DOHH2 (cell line): ENCODE data around the gene GOLGA8A.
"Not testable (repeated sequence)": the region's sequence is repeated elsewhere in the genome, so short reads cannot be mapped to it uniquely, and the experiment has no call there.

ENCODE experiments used
- H3F3A ChIP-seq: fragments of 200-600 bp; sonication (generic), shearing (Covaris generic); 2 replicates; pipeline ENCODE4 v1.6.0; 2016; ENCODE audit warnings: antibody characterized with exemption, mild to moderate bottlenecking; ENCODE audit not compliant: control insufficient read depth, insufficient read depth
- H3K27ac ChIP-seq: fragments of 200-600 bp; sonication (generic); 2 replicates; pipeline ENCODE4 v1.5.1; 2014; ENCODE audit warnings: low read depth, mild to moderate bottlenecking, low read length, moderate library complexity
- H3K27me3 ChIP-seq: fragments of 200-600 bp; sonication (generic); 2 replicates; pipeline ENCODE4 v1.6.1; 2014; ENCODE audit warnings: mild to moderate bottlenecking, low read length, mixed read lengths; ENCODE audit not compliant: control insufficient read depth
- H3K36me3 ChIP-seq: fragments of 200-600 bp; sonication (generic); 2 replicates; pipeline ENCODE4 v1.6.1; 2014; ENCODE audit warnings: mild to moderate bottlenecking, low read length, moderate library complexity, mixed read lengths; ENCODE audit not compliant: control insufficient read depth
- H3K4me1 ChIP-seq: fragments of 200-600 bp; sonication (generic); 2 replicates; pipeline ENCODE4 v1.6.1; 2014; ENCODE audit warnings: mild to moderate bottlenecking, low read length, mixed read lengths; ENCODE audit not compliant: control insufficient read depth
- H3K4me2 ChIP-seq: fragments of 200-600 bp; sonication (generic); 2 replicates; pipeline ENCODE4 v1.6.0; 2014; ENCODE audit warnings: mild to moderate bottlenecking, low read length, moderate library complexity
- H3K4me3 ChIP-seq: fragments of 200-600 bp; sonication (generic); 2 replicates; pipeline ENCODE4 v1.5.1; 2014; ENCODE audit warnings: mild to moderate bottlenecking, low read length, mixed read lengths
- H3K79me2 ChIP-seq: fragments of 200-600 bp; sonication (generic); 2 replicates; pipeline ENCODE4 v1.6.1; 2014; ENCODE audit warnings: mild to moderate bottlenecking, low read length, mixed read lengths; ENCODE audit not compliant: control insufficient read depth
- H3K9me2 ChIP-seq: fragments of 200-600 bp; sonication (generic); replicated peaks from 2 replicates; pipeline ENCODE4 v1.6.1; 2014; ENCODE audit warnings: mild to moderate bottlenecking, low read length, mixed read lengths; ENCODE audit not compliant: control insufficient read depth
- H3K9me3 ChIP-seq: fragments of 200-600 bp; sonication (generic); 2 replicates; pipeline ENCODE4 v1.6.1; 2014; ENCODE audit warnings: antibody characterized with exemption, low read length, mixed read lengths; ENCODE audit not compliant: control insufficient read depth, insufficient read depth
- H4K20me1 ChIP-seq: fragments of 200-600 bp; sonication (generic); 2 replicates; pipeline ENCODE4 v1.6.0; 2014; ENCODE audit warnings: low read depth, mild to moderate bottlenecking, antibody characterized with exemption, low read length, moderate library complexity; ENCODE audit not compliant: control insufficient read depth, insufficient read depth

Gene GOLGA8A

DNA sequence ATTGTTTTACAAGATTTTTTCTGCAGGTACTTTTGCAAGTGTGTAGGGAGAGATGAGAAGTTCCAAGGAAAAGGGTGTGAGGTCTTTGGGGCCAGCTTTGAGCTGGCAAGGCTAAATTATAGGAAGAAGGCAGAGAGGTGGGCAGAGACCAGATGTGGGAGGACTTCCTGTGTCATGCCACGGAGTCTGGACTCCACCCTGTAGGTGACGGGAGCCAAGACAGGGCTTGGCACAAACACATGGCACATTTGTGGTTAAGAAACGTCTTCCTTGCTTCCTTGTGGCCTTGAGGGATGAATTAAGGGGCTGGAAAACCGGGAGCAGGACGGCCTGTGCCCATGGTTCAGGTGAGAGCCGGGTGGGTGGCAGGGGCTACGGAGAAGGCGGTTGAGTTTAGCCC lies 19.2 kb downstream of the GOLGA8A start:
- not testable (repeated sequence) for H3K27me3 ChIP-seq, H3K9me2 ChIP-seq, H3K36me3 ChIP-seq, H3K4me2 ChIP-seq, H3K4me1 ChIP-seq, H3K4me3 ChIP-seq, H3F3A ChIP-seq, H3K27ac ChIP-seq, H4K20me1 ChIP-seq, H3K79me2 ChIP-seq, H3K9me3 ChIP-seq

DNA sequence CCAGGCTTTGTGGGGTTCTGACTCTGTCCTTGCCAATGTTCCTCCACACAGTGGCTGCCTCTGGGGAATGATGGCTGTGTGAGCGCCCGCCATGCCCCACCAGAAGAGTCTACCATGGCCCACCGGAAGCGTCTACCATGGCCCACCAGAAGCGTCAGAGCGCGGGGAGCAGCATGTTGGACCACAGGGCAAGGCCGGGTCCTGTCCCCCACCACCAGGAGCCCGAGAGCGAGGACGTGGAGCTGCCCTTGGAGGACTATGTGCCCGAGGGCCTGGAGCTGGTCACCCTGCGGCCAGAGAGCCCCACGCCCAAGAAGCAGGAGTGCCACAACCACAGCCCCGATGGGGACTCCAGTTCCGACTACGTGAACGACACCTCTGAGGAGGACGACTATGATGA lies 28.1 kb downstream of the GOLGA8A start:
- not testable (repeated sequence) for H3K4me2 ChIP-seq, H3K9me2 ChIP-seq, H3K27ac ChIP-seq

GRCh38 chr15:34408973-34409372 lies 28.6 kb downstream of the GOLGA8A start:
- not testable (repeated sequence) for H3K9me3 ChIP-seq, H3K4me1 ChIP-seq, H3K9me2 ChIP-seq, H3K4me2 ChIP-seq, H4K20me1 ChIP-seq, H3K27ac ChIP-seq, H3K27me3 ChIP-seq, H3K4me3 ChIP-seq, H3K36me3 ChIP-seq, H3K79me2 ChIP-seq, H3F3A ChIP-seq

More for the DNA sequence above, 28.1 kb downstream of the GOLGA8A start:
- H4K20me1 ChIP-seq, H3K9me3 ChIP-seq, H3K4me3 ChIP-seq, H3F3A ChIP-seq, H3K79me2 ChIP-seq, H3K27me3 ChIP-seq, H3K36me3 ChIP-seq, H3K4me1 ChIP-seq: not testable (repeated sequence)

GRCh38 chr15:34403899-34404298 lies 33.7 kb downstream of the GOLGA8A start:
- H3K27me3 ChIP-seq, H3K27ac ChIP-seq, H3K4me1 ChIP-seq, H3K9me3 ChIP-seq, H3K9me2 ChIP-seq, H3K36me3 ChIP-seq, H3F3A ChIP-seq, H3K79me2 ChIP-seq, H3K4me2 ChIP-seq, H4K20me1 ChIP-seq, H3K4me3 ChIP-seq: not testable (repeated sequence)

DNA sequence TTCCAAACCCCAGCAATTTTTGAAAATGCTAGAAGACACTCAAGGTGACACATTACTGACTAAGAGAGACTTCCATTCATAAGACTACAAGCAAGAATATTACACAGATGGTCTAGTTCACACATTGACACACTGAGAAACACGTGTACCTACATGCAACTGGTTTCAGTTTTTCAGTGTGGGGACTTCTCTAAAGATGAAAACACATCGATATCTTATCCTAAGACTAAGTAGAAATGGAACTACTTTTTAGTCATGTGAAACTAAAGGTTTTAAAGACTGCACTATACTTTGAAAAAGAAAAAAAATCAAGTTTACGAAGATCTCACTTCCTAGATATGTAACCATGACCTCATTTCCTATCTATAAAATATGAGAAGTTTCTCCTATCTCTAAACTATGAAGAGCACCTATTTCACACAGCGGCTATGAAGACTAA lies 34.4 kb downstream of the GOLGA8A start:
- not testable (repeated sequence) for H3F3A ChIP-seq, H3K36me3 ChIP-seq, H3K9me2 ChIP-seq, H3K27me3 ChIP-seq, H4K20me1 ChIP-seq, H3K9me3 ChIP-seq, H3K4me1 ChIP-seq, H3K79me2 ChIP-seq, H3K4me2 ChIP-seq, H3K4me3 ChIP-seq, H3K27ac ChIP-seq

DNA sequence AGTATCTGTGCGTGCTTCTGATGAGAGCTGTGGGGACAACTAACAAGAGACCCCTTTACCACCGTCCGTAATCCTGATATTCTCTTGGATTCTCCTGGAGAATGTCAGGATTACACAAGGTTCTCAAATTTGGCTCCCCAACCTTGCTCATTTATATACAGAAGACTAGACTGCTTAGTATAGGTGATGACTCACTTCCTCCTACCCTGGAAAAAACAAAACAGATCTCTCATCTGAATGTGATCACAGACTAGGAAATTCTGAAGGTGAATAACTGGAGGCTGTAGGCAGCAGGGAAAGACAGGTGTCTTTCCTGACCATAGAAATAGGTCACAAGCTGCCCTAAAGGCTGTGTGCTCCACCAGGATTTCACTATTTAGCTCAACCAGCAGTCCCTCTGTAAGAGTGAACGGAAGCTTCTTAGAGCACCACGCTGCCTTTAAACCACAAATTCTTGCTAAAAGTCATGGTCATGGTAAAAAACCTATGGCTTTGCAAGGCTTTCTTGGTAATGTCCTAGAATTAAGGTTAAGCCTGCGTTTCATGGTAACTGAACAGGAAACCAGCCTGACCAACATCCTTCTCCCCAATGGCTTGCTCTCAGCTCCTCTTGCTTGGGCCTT lies 39.9 kb downstream of the GOLGA8A start:
- H3K9me2 ChIP-seq, H3K27ac ChIP-seq, H3K36me3 ChIP-seq, H3K4me1 ChIP-seq, H3K9me3 ChIP-seq, H3K4me3 ChIP-seq, H3K79me2 ChIP-seq, H4K20me1 ChIP-seq, H3K4me2 ChIP-seq, H3F3A ChIP-seq, H3K27me3 ChIP-seq: not testable (repeated sequence)

DNA sequence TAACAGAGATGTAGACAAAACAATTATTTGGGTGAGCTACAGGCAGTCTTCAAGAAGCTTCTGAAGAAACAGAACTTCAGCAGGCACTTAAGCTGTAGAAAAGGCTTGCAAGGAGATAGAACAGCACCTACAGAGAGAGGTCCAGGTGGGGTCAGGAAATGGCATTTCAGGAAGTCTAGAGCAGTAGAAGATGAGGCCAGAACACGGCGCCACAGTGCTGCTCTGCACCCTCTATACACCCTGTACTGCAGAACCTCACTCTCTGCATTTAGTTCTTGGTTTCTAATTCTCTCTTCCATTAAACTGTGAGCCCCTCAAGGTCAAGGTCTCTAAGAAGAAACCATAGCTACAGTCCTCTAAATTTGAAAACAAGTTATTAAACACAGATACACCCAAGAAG lies 44.6 kb downstream of the GOLGA8A start:
- H3K9me2 ChIP-seq, H3K36me3 ChIP-seq, H3K4me1 ChIP-seq, H3K4me3 ChIP-seq, H3K79me2 ChIP-seq, H3K27ac ChIP-seq, H3K27me3 ChIP-seq, H3K4me2 ChIP-seq, H3F3A ChIP-seq, H4K20me1 ChIP-seq, H3K9me3 ChIP-seq: not testable (repeated sequence)

DNA sequence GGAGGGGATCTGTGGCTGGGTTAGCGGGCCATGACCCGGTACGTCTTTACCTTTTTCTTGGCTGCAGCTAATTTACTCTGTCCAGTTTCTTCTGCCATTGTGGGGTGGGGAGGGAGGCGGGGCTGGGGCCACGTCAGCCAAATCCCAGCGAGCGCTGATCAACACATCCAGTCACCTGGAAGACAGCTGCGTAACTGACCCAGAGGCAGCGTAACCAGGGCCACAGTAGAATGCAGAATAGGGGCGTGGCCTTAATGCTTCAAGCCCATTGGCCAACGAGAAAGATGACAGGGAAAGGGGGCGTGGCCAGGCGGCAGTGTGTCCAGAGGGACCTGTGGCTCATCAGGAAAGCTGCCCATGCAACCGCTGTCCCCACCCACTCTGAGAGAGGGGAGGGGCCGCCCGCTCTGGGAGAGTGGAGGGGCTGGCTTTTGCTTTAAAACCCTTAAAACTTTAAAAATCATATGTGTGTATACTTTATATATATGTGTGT lies 48.0 kb downstream of the GOLGA8A start:
- H3K27me3 ChIP-seq, H3K36me3 ChIP-seq, H3K9me2 ChIP-seq, H3K79me2 ChIP-seq, H3K9me3 ChIP-seq, H3K4me1 ChIP-seq, H3K4me2 ChIP-seq, H3F3A ChIP-seq, H3K27ac ChIP-seq, H4K20me1 ChIP-seq, H3K4me3 ChIP-seq: not testable (repeated sequence)
